Astrocyte (in vitro differentiated cells and primary cell): Measurements from ENCODE around the gene SNIP1.

Experiments used
- EZH2 ChIP-seq: IDR thresholded peaks from 2 replicates; pipeline ENCODE4 v1.6.1; 2012; ENCODE audit warnings: mild to moderate bottlenecking, low read length, inconsistent platforms; ENCODE audit not compliant: insufficient read depth
- TF ChIP-seq, protein P1 (sequence below): IDR thresholded peaks from 2 replicates; pipeline ENCODE4 v1.5.1; 2011; ENCODE audit warnings: low read depth, mild to moderate bottlenecking, inconsistent platforms, low read length, moderate library complexity; ENCODE audit not compliant: insufficient read depth

DNA sequence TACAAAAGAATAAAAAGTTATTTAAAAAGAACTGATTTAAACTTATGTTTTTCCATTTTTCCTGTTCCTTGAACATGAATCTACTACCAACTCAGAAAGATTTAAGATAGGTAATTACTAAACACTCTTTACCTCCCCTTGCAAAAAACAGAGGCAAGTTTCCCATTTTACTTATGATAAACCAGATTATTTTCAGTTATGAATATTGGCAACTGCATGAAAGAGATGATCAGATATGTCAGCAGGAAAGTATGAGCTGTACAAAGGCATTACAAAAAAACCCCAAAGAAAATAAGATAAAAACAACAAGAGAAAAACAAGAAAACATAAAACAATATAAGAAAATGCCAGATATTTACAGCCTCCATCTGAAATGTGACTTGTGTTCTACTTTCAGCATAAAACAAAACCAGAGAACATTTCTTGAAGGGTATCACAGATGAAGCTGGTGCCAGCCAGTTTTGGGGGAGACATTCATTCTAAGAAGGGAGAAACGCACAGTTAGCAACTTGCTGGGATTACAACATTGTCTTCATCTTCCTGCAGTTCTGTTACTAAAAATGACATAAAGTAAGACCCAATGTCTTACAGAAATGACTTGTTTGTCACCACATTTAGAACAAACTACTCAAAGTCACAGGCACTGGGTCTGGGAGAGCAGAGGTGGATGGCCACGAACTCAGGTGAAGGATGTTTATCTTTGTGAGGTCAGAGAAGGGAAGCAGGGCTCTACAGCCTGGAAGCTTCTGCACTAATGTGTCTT is 60.6 kb downstream of the SNIP1 start:
- TF ChIP-seq, protein P1, sequence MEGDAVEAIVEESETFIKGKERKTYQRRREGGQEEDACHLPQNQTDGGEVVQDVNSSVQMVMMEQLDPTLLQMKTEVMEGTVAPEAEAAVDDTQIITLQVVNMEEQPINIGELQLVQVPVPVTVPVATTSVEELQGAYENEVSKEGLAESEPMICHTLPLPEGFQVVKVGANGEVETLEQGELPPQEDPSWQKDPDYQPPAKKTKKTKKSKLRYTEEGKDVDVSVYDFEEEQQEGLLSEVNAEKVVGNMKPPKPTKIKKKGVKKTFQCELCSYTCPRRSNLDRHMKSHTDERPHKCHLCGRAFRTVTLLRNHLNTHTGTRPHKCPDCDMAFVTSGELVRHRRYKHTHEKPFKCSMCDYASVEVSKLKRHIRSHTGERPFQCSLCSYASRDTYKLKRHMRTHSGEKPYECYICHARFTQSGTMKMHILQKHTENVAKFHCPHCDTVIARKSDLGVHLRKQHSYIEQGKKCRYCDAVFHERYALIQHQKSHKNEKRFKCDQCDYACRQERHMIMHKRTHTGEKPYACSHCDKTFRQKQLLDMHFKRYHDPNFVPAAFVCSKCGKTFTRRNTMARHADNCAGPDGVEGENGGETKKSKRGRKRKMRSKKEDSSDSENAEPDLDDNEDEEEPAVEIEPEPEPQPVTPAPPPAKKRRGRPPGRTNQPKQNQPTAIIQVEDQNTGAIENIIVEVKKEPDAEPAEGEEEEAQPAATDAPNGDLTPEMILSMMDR, result no peak
- no peak for TF ChIP-seq EZH2
